Amygdala (tissue), 56 donors: ENCODE data around the gene ZNF549.

Experiments used
- DNase-seq, 56 donors: peaks; one replicate each; lab custom pipeline; 2025; lab: John Stamatoyannopoulos, UW

Gene ZNF549

DNA sequence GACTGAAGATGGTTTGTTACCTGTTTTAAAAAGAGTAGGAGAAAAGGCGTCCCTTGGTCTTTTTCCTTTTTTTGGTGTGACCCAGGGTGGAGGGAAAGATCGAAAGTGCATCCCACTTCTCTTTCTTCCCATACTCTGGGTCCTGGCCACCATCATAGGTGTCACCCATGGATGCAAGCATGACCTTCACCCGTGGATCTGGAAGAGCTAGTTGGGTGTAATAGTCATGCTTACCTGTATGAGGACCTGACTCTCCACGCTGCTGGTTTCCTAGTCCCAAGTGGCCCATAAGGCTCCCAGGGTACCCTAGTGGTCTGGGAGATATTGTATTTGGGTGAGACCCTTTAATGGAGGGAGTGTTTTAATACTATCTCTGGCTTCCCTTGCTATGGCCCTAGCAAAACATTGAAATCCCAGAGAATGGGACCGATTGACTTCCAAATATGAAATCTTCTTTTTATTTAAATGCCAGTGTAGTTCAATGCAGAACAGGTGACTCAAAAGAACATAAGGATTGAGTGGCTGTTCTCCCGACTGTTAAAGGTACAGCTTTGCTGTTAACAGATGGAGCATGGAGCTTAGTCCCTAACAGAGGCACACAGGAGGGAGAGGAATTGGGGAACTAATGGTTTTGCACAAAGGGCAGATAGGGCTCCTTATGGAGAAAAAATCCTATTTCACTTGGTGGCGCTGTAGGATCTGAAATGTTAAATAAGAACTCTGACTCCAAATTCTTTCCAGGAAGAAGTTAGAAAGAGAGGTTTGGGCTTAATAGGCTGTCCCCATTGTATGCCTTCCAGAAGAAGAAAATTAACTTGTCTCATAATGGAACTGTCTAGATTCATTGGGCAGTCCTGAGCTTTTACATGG, 39.5 kb downstream of the ZNF549 start:
- no peak for DNase-seq

DNA sequence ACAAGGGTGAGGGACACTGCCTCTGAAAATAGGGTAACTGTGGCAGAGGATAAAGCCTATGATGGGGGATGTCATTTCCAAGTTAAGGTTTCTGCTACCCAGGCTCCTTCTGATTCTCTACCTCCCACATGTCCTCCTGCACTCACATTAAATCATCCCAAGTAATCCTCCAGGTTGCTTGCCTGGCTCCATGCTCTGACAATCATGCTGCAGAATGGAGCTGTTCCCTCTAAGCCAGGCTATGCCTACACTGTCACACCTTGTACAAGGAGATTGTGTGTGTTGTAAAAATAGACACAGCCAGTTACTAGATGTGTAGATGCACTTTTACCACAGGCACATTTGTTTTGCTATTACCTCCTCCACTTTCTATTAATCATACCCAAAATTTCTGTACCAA, 43.6 kb downstream of the ZNF549 start:
- DNase-seq: no peak

DNA sequence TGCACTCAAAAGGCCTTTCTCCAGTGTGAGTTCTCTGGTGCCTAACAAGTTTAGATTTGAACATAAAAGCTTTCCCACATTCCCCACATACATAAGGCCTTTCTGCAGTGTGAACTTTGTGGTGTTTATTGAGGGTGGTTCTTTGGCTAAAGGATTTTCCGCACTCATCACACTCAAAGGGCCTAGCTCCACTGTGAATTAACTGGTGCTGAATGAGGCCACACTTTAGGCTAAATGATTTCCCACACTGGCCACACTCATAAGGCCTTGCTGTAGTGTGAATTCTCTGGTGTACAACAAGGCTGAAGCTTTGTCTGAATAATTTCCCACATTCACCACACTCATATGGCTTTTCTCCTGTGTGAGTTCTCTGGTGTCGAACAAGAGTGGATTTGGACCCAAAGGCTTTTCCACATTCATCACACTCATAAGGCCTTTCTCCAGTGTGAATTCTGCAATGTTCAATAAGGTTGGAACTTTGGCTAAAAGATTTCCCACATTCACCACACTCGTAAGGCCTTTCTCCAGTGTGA, 45.3 kb downstream of the ZNF549 start:
- no peak for DNase-seq

DNA sequence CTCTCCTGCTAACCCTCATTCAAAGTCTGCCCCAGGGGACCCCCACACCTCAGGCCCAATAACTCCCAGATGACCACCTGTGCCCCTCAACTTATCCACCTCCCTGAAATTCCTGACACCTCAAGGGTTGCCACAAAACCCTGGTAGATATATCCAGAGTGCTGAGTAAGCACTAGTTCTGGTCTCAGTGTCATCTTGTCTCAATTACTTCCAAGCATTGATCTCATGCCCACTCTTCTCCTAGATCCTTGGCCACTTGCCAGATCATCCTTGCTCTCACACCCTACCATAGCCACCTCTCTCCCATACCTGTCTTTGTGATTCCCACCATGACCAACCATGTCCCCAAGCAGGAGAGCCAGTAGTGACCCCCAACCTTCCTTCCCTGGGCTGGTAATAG, 49.5 kb downstream of the ZNF549 start:
- no peak for DNase-seq

DNA sequence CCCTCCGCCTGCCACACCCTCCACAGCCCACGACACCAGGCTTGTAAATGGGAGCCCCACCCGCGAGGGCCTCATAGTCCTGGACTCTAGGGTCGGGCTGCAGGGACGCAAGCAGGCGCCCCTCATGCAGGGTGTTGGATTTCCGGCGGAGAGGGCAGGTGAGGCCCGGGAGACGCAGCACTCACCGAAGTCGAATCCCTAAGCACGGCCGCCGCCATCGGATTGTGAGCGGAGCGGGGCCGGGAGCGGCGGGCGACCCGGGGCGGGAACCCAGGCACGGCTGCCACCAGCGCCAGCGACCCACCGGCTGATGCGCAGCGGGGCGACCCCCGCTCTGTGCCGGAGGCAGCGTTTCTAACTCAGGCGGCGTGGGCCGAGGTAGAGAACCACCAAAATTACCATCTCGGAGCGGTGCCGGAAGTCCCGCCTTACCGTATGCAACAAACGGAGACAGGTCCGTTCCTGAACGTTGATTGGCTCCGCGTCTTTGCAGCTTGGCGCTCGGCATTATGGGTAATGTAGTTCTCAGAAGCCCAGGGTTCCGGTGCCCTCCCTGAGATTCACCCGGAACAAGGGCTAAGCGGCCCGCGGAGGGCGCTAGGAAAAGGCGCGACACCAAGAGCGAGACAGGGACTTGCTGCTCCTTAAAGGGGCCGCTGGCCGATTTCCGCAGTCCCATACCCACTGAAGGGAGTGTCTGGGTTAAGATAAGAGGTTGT, 51.5 kb downstream of the ZNF549 start, which contains the start of gene ZNF416:
Gene ZNF416 (minus strand): TSS at position 425 of the 719 bp plus-strand sequence. CDS start 207 bp downstream, at position 218.
- DNase-seq: peak; percentile 42 to 99 (median 93)

DNA sequence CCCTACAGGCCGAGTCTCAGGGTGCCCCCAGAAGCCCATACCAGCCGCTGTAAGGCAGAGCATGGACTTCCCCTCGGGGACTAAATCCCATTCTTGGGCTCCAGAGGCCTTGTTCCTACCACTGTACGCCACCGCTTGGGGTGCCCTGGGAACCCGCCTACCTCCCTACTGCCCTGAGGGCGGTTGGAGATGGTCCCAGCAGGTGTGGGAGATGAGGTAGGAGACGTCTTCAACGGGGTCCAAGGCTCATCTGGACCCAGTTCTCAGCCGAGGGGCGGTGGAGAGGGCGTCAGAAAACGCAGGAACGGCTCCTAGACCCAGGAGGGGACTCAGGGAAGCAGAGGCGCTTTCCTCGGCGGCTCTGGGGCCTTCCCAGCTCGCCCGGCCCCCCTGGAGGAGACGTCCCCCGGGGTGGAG, 56.0 kb downstream of the ZNF549 start:
- peak in 2 of 56 donors; percentile 23 to 28 for DNase-seq

DNA sequence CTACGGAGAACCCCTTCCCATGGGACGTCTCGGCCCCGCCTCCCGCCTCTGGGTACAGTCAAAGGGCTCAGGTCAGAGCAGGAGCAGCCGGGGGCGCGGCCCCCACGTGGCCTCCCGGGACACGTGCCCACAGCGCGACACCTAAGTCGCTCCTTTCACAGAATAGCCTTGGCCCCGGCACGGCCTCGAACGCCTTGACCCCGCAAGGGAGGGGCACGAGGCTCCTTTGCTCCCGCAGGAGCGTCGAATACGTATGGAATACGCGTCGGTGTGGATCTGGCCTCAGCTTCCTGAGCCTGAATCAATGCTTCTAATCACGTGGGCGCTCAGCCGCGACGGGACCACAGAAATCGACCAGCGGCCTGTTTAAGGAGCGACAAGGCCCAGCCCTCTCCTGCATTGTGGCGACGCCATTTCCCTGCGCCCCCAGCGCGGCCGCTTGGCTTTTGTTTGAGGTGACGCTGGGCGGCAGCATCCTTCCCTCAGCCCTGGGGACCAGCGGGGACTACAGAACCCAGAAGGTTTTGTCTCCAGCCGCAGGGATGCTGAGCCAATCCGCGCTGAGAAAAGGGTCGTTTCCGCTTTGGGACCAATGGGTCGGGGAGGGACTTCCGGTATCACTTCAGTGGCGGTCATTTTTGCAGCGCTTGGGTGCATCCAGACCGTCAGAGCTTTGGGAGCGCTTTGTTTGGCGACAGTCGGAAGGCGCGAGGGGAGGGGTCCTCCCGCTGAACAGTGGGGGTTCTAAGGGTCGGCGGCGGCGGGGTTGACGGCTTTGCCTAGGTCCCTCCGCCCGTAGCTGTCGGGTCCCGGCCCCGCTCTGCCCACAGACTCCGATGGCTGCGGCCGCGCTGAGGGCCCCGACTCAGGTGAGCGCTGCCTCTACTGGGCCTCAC, 56.6 kb downstream of the ZNF549 start, which contains the start of gene ZIK1:
Gene ZIK1 (plus strand): TSS at position 625 of the 896 bp plus-strand sequence. CDS start 212 bp downstream, at position 837.
- DNase-seq: peak; percentile 35 to 97 (median 92)

DNA sequence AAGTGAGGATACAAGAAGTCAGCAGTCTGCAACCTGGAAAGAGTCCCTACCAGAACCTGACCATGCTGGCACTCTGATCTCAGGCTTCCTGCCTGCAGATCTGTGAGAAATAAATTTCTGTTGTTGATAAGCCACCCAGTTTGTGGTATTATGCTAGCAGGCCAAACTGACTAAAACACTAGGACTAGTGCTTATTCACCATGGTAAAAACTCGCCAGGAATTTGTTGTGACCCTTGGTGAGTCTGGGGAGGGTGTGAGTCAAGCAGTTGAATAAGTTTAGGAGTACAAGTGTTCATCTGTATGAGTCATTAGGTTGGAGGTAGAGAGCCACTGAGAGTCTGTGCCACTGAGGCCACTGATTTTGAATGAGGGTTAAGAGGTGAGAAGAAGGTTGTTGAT, 60.4 kb downstream of the ZNF549 start:
- no peak for DNase-seq

DNA sequence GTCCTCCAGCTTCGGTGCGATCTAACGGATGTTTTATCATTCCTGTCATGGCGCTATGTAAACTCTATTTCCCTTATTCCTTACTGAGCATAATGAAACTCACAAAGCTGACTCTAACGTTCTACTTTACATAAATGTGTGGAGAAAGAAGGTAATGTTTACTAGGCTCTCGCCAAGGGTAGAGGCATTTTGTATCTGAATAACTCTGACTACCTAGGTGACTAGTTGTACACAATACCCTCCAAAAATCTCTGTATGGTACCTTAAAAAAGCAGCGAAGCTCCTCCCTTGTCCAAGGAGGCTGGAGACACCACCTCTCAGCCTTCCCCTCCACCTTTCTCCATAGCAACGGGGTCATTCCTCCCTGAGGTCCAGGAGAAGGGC, 72.2 kb downstream of the ZNF549 start:
- DNase-seq: no peak

DNA sequence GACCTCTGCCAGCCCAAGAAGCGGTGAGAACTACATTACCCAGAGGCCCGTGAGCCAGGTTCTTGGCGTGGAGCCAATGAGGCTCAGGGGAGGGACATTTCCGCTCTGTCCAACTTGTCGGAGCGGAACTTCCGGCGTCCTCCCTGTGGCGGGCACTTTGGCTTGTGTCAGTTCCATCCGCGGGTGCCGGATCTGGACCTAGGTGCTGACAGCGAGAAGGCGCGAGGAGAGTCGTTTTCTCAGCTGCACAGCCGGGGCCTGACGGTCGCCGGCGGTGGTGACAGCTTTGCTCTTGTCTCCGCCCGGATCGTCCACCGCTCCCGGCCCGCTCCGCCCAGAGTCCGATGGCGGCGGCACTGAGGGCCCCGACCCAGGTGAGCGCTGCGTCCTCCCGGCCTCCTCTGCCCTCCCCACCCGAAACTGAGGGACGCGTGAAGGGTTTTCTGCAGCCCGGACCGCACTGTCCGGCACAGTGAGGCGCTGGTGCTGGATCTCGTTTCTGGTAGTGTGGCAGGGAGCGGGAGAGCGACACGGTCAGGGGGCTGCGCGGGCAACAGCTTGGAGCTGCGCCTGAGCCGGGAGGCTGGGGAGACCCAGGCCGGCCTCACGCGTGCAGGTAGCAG, 72.7 kb downstream of the ZNF549 start, which contains the start of gene ZNF530:
Gene ZNF530 (plus strand): TSS at position 125 of the 623 bp plus-strand sequence. CDS start 4,461 bp downstream, outside the sequence.
- DNase-seq: peak; percentile 28 to 95 (median 83)

DNA sequence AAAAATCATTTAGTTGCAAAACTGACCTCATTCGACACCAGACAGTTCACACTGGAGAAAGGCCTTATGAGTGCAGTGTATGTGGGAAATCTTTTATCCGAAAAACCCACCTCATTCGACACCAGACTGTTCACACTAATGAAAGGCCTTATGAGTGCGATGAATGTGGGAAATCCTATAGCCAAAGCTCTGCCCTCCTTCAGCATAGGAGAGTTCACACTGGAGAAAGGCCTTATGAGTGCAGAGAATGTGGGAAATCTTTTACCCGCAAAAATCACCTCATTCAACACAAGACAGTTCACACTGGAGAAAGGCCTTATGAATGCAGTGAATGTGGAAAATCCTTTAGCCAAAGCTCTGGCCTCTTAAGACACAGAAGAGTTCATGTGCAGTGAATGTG, 79.8 kb downstream of the ZNF549 start:
- DNase-seq: no peak
